GM23248 (cell line): Measurements from ENCODE around the gene RBM17. TPM values are rescaled to one million over a fixed set of nuclear protein-coding genes. Genes with fewer than 3 reads are reported as not detected.

Experiments used
- DNase-seq: peaks from one replicate; pipeline ENCODE4 v3.0.0-alpha.2; 2015
- H2AFZ ChIP-seq: fragments of 200-600 bp; sonication (generic); 2 replicates; pipeline ENCODE4 v1.6.1; 2016; ENCODE audit warnings: antibody characterized with exemption
- H3F3A ChIP-seq: fragments of 200-600 bp; sonication (generic); 2 replicates; pipeline ENCODE4 v1.6.1; 2016; ENCODE audit warnings: mild to moderate bottlenecking, antibody characterized with exemption, mixed run types; ENCODE audit not compliant: insufficient read depth
- H3K27ac ChIP-seq: fragments of 200-600 bp; sonication (generic); 2 replicates; pipeline ENCODE4 v1.5.1; 2016; ENCODE audit warnings: mild to moderate bottlenecking
- H3K27me3 ChIP-seq: fragments of 200-600 bp; sonication (generic); replicated peaks from 2 replicates; pipeline ENCODE4 v1.6.1; 2016; ENCODE audit warnings: mild to moderate bottlenecking; ENCODE audit not compliant: insufficient read depth
- H3K36me3 ChIP-seq: fragments of 200-600 bp; sonication (generic); 2 replicates; pipeline ENCODE4 v1.6.1; 2016; ENCODE audit warnings: low read depth, mild to moderate bottlenecking
- H3K4me1 ChIP-seq: fragments of 200-600 bp; sonication (generic); 2 replicates; pipeline ENCODE4 v1.6.1; 2016; ENCODE audit warnings: mild to moderate bottlenecking; ENCODE audit not compliant: insufficient read depth
- H3K4me2 ChIP-seq: fragments of 200-600 bp; sonication (generic); one replicate; pipeline ENCODE4 v1.6.1; 2016; ENCODE audit warnings: mild to moderate bottlenecking; ENCODE audit not compliant: unreplicated experiment
- H3K4me3 ChIP-seq: fragments of 200-600 bp; sonication (generic); 2 replicates; pipeline ENCODE4 v1.5.1; 2016; ENCODE audit warnings: mild to moderate bottlenecking
- H3K79me2 ChIP-seq: fragments of 200-600 bp; sonication (generic); 2 replicates; pipeline ENCODE4 v1.6.1; 2016; ENCODE audit warnings: mild to moderate bottlenecking; ENCODE audit not compliant: insufficient read depth
- H3K9ac ChIP-seq: fragments of 200-600 bp; sonication (generic); 2 replicates; pipeline ENCODE4 v1.6.1; 2016; ENCODE audit warnings: mild to moderate bottlenecking
- H3K9me2 ChIP-seq: fragments of 200-600 bp; sonication (generic); 2 replicates; pipeline ENCODE4 v1.6.1; 2016; ENCODE audit warnings: mixed run types, mild to moderate bottlenecking, moderate library complexity; ENCODE audit not compliant: insufficient read depth
- H3K9me3 ChIP-seq: fragments of 200-600 bp; sonication (generic); one replicate; pipeline ENCODE4 v1.6.1; 2017; ENCODE audit warnings: low read depth
- H4K20me1 ChIP-seq: fragments of 200-600 bp; sonication (generic); 2 replicates; pipeline ENCODE4 v1.6.0; 2016; ENCODE audit not compliant: insufficient read depth
- EZH2 ChIP-seq: fragments of 200-600 bp; sonication (generic); IDR thresholded peaks from 2 replicates; pipeline ENCODE4 v1.6.1; 2018; ENCODE audit warnings: antibody characterized with exemption, mild to moderate bottlenecking; ENCODE audit not compliant: insufficient read depth, poor library complexity, severe bottlenecking
- EZH2phosphoT487 ChIP-seq: fragments of 200-600 bp; sonication (generic); IDR thresholded peaks from 2 replicates; pipeline ENCODE4 v1.6.1; 2018; ENCODE audit warnings: antibody characterized with exemption, moderate library complexity, mild to moderate bottlenecking, low read depth; ENCODE audit not compliant: insufficient read depth
- WGBS, 2 experiments: methylation state at CpG; one replicate each; pipeline ENCODE4 v1.1.6; 2015 to 2017; ENCODE audit warnings: low lambda C conversion rate in 2 of 2, low coverage in 1 of 2; ENCODE audit errors: missing lambda C conversion rate in 2 of 2; 5-methylcytosine and 5-hydroxymethylcytosine counted together
- in situ Hi-C: fragments of 300-500 bp; cut with MboI; formaldehyde crosslinking; loops from 2 replicates; pipeline ENCODE4 v1.15.0; 2020
- polyA plus RNA-seq: library from polyadenylated mRNA; unstranded; fragments of >200 nt; fragmentation: Nextera tagmentation; extraction: Ambion mirVana; gene quantifications from 2 replicates; pipeline ENCODE4 v1.2.1, GENCODE V29; 2016
- total RNA-seq: library from RNA; depleted of rRNA; stranded (reverse); fragments of >200 nt; shearing (Covaris generic); gene quantifications from 2 replicates; pipeline ENCODE4 v1.2.3, GENCODE V29; 2014

Gene RBM17
- total and polyA plus RNA-seq, 2 experiments from 2014 or later: 24.1 to 99.9 TPM

GRCh38 chr10:6065835-6066234 is 23.0 kb upstream of the RBM17 start:
- TF ChIP-seq EZH2phosphoT487 (no peak), EZH2 (no peak)
- DNase-seq: no peak
- H3K9ac ChIP-seq: no peak overlapping the region

DNA sequence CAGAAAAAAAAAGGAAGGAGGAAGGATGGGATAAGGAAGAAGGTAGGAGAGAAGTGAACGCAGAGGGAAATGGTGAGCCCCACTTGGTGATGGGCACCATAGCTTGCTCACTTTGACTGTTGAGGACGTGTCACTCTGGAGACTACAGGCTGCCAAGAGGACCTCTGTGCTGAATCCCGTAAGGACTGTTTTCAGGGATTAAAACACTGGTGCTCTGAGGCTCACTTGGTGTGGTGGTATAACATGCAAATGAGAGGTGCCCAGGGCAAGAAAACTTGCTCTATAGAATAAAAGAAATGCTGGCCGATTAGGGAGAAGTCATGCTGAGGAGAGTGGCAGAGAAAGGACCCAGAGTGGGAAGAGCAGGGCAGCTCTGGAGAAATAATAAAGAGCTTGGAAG is 21.4 kb upstream of the RBM17 start:
- peaks cover 15% of the 10 kb centered on the region; the same call in 1 of the 2 replicates for H3K27me3 ChIP-seq
- no peaks in the 10 kb centered on the region for H3K9me2 ChIP-seq
- no peaks in the 10 kb centered on the region for H3K9me3 ChIP-seq
- no peak overlapping the region for H2AFZ ChIP-seq
- H3K27ac ChIP-seq: no peak overlapping the region
- H3K9ac ChIP-seq: no peak overlapping the region
- H3K4me1 ChIP-seq: no peaks in the 10 kb centered on the region
- 51% methylated on average over 4 of the region's 4 CpGs for WGBS, 2 experiments
- H3K79me2 ChIP-seq: no peaks in the 10 kb centered on the region
- no peak for TF ChIP-seq EZH2
- TF ChIP-seq EZH2phosphoT487: no peak
- no peak overlapping the region for H3K4me2 ChIP-seq
- no peaks in the 10 kb centered on the region for H4K20me1 ChIP-seq
- no peak overlapping the region for H3K4me3 ChIP-seq
- no peaks in the 10 kb centered on the region for H3F3A ChIP-seq
- in situ Hi-C loops: no loop called here
- no peak for DNase-seq
- H3K36me3 ChIP-seq: no peaks in the 10 kb centered on the region

More at GRCh38 chr10:6065835-6066234, 23.0 kb upstream of the RBM17 start:
- Histone ChIP-seq H3K4me3 (no peak overlapping the region), H3K79me2 (no peaks in the 10 kb centered on the region), H3K36me3 (no peaks in the 10 kb centered on the region), H3K27me3 (peaks cover 18% of the 10 kb centered on the region), H3K4me1 (no peaks in the 10 kb centered on the region), H3K4me2 (no peak overlapping the region), H3K9me3 (no peaks in the 10 kb centered on the region), H2AFZ (no peak overlapping the region), H3K9me2 (no peaks in the 10 kb centered on the region), H3K27ac (no peak overlapping the region), H3F3A (no peaks in the 10 kb centered on the region), H4K20me1 (no peaks in the 10 kb centered on the region)
- WGBS, 2 experiments: 64 to 66% methylated on average over 4 of the region's 4 CpGs
- in situ Hi-C loops: no loop called here

DNA sequence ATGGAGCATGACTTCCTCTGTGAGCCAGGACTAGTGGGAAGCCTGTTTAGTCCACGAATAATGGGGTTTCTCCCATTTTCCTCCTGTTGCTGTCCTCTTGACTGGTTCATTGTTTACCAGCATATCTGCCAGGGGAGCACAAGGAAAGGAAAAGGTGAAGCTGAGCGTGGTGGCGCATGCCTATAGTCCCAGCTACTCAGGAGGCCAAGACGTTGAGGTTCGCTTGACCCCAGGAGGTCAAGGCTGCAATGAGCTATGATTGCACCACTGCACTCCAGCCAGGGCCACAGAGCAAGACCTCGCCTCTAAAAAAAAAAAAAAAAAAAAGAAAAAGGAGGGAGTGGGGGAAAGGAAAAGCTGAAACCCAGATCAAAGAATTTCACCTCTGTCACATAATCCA is 20.8 kb upstream of the RBM17 start:
- Histone ChIP-seq H2AFZ (no peak overlapping the region), H4K20me1 (no peaks in the 10 kb centered on the region), H3F3A (no peaks in the 10 kb centered on the region), H3K27me3 (peaks cover 20% of the 10 kb centered on the region; the same call in 1 of the 2 replicates), H3K79me2 (no peaks in the 10 kb centered on the region), H3K9me2 (no peaks in the 10 kb centered on the region), H3K9ac (no peak overlapping the region), H3K36me3 (no peaks in the 10 kb centered on the region), H3K4me3 (no peak overlapping the region), H3K4me1 (no peaks in the 10 kb centered on the region), H3K9me3 (no peaks in the 10 kb centered on the region), H3K4me2 (no peak overlapping the region), H3K27ac (no peak overlapping the region)
- 59 to 71% methylated on average over 6 of the region's 6 CpGs for WGBS, 2 experiments
- no peak for TF ChIP-seq EZH2
- TF ChIP-seq EZH2phosphoT487: no peak
- DNase-seq: no peak
- in situ Hi-C loops: no loop called here

GRCh38 chr10:6068422-6068821 is 20.4 kb upstream of the RBM17 start:
- H3K9ac ChIP-seq: no peak overlapping the region
- in situ Hi-C loops: no loop called here
- 65 to 70% methylated on average over 8 of the region's 8 CpGs for WGBS, 2 experiments
- H3K9me3 ChIP-seq: no peaks in the 10 kb centered on the region
- no peaks in the 10 kb centered on the region for H4K20me1 ChIP-seq
- peaks cover 24% of the 10 kb centered on the region; the same call in 1 of the 2 replicates for H3K27me3 ChIP-seq
- H3K36me3 ChIP-seq: no peaks in the 10 kb centered on the region
- H3K4me1 ChIP-seq: no peaks in the 10 kb centered on the region
- DNase-seq: no peak
- no peak overlapping the region for H3K4me3 ChIP-seq
- no peak overlapping the region for H3K27ac ChIP-seq
- H2AFZ ChIP-seq: no peak overlapping the region
- no peaks in the 10 kb centered on the region for H3K9me2 ChIP-seq
- no peaks in the 10 kb centered on the region for H3K79me2 ChIP-seq
- no peaks in the 10 kb centered on the region for H3F3A ChIP-seq
- TF ChIP-seq EZH2: no peak
- TF ChIP-seq EZH2phosphoT487: no peak
- H3K4me2 ChIP-seq: no peak overlapping the region
